HepG2 (cell line): Measurements from ENCODE around the gene TLE1. TPM values are rescaled to one million over a fixed set of nuclear protein-coding genes. Genes with fewer than 3 reads are reported as not detected.

ENCODE experiments used
- ATAC-seq: fragments of 200-7000 bp; cut with Tn5 transposase; 3 replicates; pipeline ENCODE4 v1.9.1; 2020; ENCODE audit warnings: mild to moderate bottlenecking, moderate library complexity
- BruUV-seq: library from RNA; stranded (reverse); fragments of 400-500 nt; replicated peaks from 2 replicates; lab custom pipeline; 2021; lab: Mats Ljungman, UMichigan
- CTCF ChIA-PET: fragments of 300-600 bp; formaldehyde crosslinking; extraction: SDS; loops from one replicate; lab custom pipeline; 2021; ENCODE audit warnings: low total read pairs, inconsistent platforms, low intra/inter-chr PET ratio; lab: Yijun Ruan, JAX
- POLR2A ChIA-PET: fragments of 350-600 bp; sonication (Branson Sonifier 250); formaldehyde crosslinking; loops from one replicate; lab custom pipeline; 2020; ENCODE audit warnings: antibody characterized with exemption, inconsistent platforms; lab: Yijun Ruan, JAX
- DNase-seq: peaks from one replicate; pipeline ENCODE4 v3.0.0-alpha.2; 2015; ENCODE audit warnings: low spot score
- FAIRE-seq: peaks from 3 replicates; lab custom pipeline; 2011; peaks lifted over from hg19 to GRCh38; lab: Jason Lieb, UNC
- H2AFZ ChIP-seq: one replicate; pipeline ENCODE4 v1.6.1; 2011; ENCODE audit warnings: low read length, inconsistent platforms
- H3K27ac ChIP-seq: fragments of 300-600 bp; 3 replicates; pipeline ENCODE4 v1.8.0; 2011; ENCODE audit warnings: mixed run types, mild to moderate bottlenecking, mixed read lengths, low read length, inconsistent platforms; ENCODE audit not compliant: insufficient read depth; ENCODE audit errors: extremely low read length
- H3K27me3 ChIP-seq, 2 experiments: fragments of 200-600 bp in 1 of 2; 2 replicates in 1 of 2; 3 replicates in 1 of 2; pipeline versions ENCODE4 v1.6.0 to v1.8.0; 2011; ENCODE audit warnings: low read length in 2 of 2, mild to moderate bottlenecking in 2 of 2, moderate library complexity in 2 of 2, inconsistent platforms in 1 of 2; ENCODE audit not compliant: insufficient read depth in 2 of 2, control insufficient read depth in 1 of 2
- H3K36me3 ChIP-seq, 2 experiments: fragments of 200-600 bp in 1 of 2; replicated peaks in 1 of 2; 2 replicates in 1 of 2; 3 replicates in 1 of 2; pipeline versions ENCODE4 v1.5.1 to v1.8.0; 2011; ENCODE audit warnings: low read length in 2 of 2, inconsistent platforms in 1 of 2; ENCODE audit not compliant: insufficient read depth in 2 of 2, control insufficient read depth in 1 of 2
- H3K4me1 ChIP-seq: 2 replicates; pipeline ENCODE4 v1.5.1; 2012; ENCODE audit warnings: low read length, inconsistent platforms; ENCODE audit not compliant: insufficient read depth
- H3K4me2 ChIP-seq: 2 replicates; pipeline ENCODE4 v1.6.0; 2011; ENCODE audit warnings: low read depth, low read length, inconsistent platforms
- H3K4me3 ChIP-seq, 3 experiments: fragments of 200-600 bp in 1 of 3; sonication (generic), shearing (Covaris generic) in 1 of 3; replicated peaks in 1 of 3; 2 replicates each; pipeline ENCODE4 v1.5.1; 2011 to 2016; ENCODE audit warnings: low read length in 3 of 3, inconsistent platforms in 2 of 3, low read depth in 2 of 3, mild to moderate bottlenecking in 2 of 3, control low read depth in 1 of 3, mixed read lengths in 1 of 3; ENCODE audit not compliant: insufficient read depth in 1 of 3
- H3K79me2 ChIP-seq: one replicate; pipeline ENCODE4 v1.6.1; 2011; ENCODE audit warnings: low read length, inconsistent platforms; ENCODE audit not compliant: insufficient read depth
- H3K9ac ChIP-seq: 2 replicates; pipeline ENCODE4 v1.6.0; 2011; ENCODE audit warnings: mild to moderate bottlenecking, low read depth, low read length, inconsistent platforms; ENCODE audit not compliant: insufficient read depth
- H3K9me3 ChIP-seq: 2 replicates; pipeline ENCODE4 v1.5.1; 2012; ENCODE audit warnings: mild to moderate bottlenecking, low read length
- H4K20me1 ChIP-seq: 2 replicates; pipeline ENCODE4 v1.6.0; 2011; ENCODE audit warnings: inconsistent platforms, mild to moderate bottlenecking, low read length, moderate library complexity; ENCODE audit not compliant: insufficient read depth
- DPF2 ChIP-seq: sonication (generic); formaldehyde crosslinking; IDR thresholded peaks from 2 replicates; pipeline ENCODE4 v1.4.0; 2020; ENCODE audit warnings: mild to moderate bottlenecking, low read depth, missing genetic modification reagents, borderline replicate concordance
- RORA ChIP-seq: sonication (generic); formaldehyde crosslinking; IDR thresholded peaks from 2 replicates; pipeline ENCODE4 v1.5.0; 2020; ENCODE audit warnings: mild to moderate bottlenecking, missing genetic modification reagents, moderate library complexity
- TRAFD1 ChIP-seq: sonication (generic); formaldehyde crosslinking; IDR thresholded peaks from 2 replicates; pipeline ENCODE4 v1.5.1; 2020; ENCODE audit warnings: missing genetic modification reagents, mild to moderate bottlenecking, borderline replicate concordance
- ZHX1 ChIP-seq: sonication (generic); formaldehyde crosslinking; IDR thresholded peaks from 2 replicates; pipeline ENCODE4 v1.8.1; 2022; ENCODE audit warnings: low read depth, mild to moderate bottlenecking, missing genetic modification reagents
- ZNF326 ChIP-seq: sonication (generic); formaldehyde crosslinking; IDR thresholded peaks from 2 replicates; pipeline ENCODE4 v1.4.0; 2020; ENCODE audit warnings: missing genetic modification reagents, borderline replicate concordance
- WGBS: methylation state at CpG from one replicate; pipeline ENCODE4 v1.1.6; 2017; ENCODE audit warnings: low lambda C conversion rate; 5-methylcytosine and 5-hydroxymethylcytosine counted together
- in situ Hi-C: cut with HindIII; loops from 2 replicates; pipeline ENCODE4 v1.10.0; 2017; ENCODE audit warnings: low pct_unique_long_range_greater_than_20kb; ENCODE audit not compliant: extremely low pct_ligation_motif_present
- intact Hi-C: fragments of 100-400 bp; cut with micrococcal nuclease; formaldehyde crosslinking; loops from one replicate; pipeline ENCODE4 v1.10.0; 2022; ENCODE audit not compliant: unreplicated experiment
- polyA plus RNA-seq, 8 experiments: library from polyadenylated mRNA; depleted of rRNA in 3 of 8; stranded (reverse) in 7 of 8; unstranded in 1 of 8; fragments of >200 nt; fragmentation: Illumina TruSeq in 4 of 8; extraction: Trizol in 4 of 8; gene quantifications; 2 replicates each; pipeline versions ENCODE4 v1.2.1 to v1.2.3, GENCODE V29; 2011 to 2016; ENCODE audit warnings: low read depth in 4 of 8, missing spikeins in 1 of 8, mixed read lengths in 1 of 8; ENCODE audit not compliant: insufficient read depth in 1 of 8
- total RNA-seq, 5 experiments: library from RNA; depleted of rRNA; stranded (reverse); fragments of >200 nt; fragmentation: Illumina TruSeq; extraction: Trizol; gene quantifications; 2 replicates each; pipeline ENCODE4 v1.2.3, GENCODE V29; 2016; ENCODE audit warnings: low read depth in 1 of 5
- TF ChIP-seq, protein P1 (sequence below): sonication (generic); formaldehyde crosslinking; IDR thresholded peaks from 2 replicates; pipeline ENCODE4 v1.5.1; 2020; ENCODE audit warnings: mild to moderate bottlenecking, missing genetic modification reagents, moderate library complexity

Gene TLE1
- total and polyA plus RNA-seq, 2 of the 13 experiments (the other 11 are each of a cell fraction or from before 2014, with no cell fraction given): 35.9 to 109 TPM

GRCh38 chr9:81590688-81591087 is 98.7 kb downstream of the TLE1 start:
- no peak for FAIRE-seq
- ChIA-PET CTCF (no interaction called here), POLR2A (no interaction called here)

More at GRCh38 chr9:81590688-81591087, 98.7 kb downstream of the TLE1 start:
- no peaks in the 10 kb centered on the region for H4K20me1 ChIP-seq
- in situ Hi-C loops: no loop called here
- ATAC-seq: no peak
- peaks cover 2% of the 10 kb centered on the region for H3K79me2 ChIP-seq
- H3K27me3 ChIP-seq: no peaks in the 10 kb centered on the region
- H3K9ac ChIP-seq: no peak overlapping the region
- H3K27ac ChIP-seq: no peak overlapping the region
- intact Hi-C loops: no loop called here
- H2AFZ ChIP-seq: no peak overlapping the region
- no TSS peak for BruUV-seq
- WGBS: 95% methylated on average over 16 of the region's 16 CpGs
- H3K36me3 ChIP-seq: peaks cover 8 to 51% of the 10 kb centered on the region in 2 experiments; a peak in 4 of 5 replicates
- no peak overlapping the region for H3K4me3 ChIP-seq
- no peak for DNase-seq
- TF ChIP-seq RORA (CRISPR knock-in tag) (no peak), ZHX1 (CRISPR knock-in tag) (no peak), ZNF326 (no peak), TRAFD1 (no peak), DPF2 (no peak)
- TF ChIP-seq, protein P1, sequence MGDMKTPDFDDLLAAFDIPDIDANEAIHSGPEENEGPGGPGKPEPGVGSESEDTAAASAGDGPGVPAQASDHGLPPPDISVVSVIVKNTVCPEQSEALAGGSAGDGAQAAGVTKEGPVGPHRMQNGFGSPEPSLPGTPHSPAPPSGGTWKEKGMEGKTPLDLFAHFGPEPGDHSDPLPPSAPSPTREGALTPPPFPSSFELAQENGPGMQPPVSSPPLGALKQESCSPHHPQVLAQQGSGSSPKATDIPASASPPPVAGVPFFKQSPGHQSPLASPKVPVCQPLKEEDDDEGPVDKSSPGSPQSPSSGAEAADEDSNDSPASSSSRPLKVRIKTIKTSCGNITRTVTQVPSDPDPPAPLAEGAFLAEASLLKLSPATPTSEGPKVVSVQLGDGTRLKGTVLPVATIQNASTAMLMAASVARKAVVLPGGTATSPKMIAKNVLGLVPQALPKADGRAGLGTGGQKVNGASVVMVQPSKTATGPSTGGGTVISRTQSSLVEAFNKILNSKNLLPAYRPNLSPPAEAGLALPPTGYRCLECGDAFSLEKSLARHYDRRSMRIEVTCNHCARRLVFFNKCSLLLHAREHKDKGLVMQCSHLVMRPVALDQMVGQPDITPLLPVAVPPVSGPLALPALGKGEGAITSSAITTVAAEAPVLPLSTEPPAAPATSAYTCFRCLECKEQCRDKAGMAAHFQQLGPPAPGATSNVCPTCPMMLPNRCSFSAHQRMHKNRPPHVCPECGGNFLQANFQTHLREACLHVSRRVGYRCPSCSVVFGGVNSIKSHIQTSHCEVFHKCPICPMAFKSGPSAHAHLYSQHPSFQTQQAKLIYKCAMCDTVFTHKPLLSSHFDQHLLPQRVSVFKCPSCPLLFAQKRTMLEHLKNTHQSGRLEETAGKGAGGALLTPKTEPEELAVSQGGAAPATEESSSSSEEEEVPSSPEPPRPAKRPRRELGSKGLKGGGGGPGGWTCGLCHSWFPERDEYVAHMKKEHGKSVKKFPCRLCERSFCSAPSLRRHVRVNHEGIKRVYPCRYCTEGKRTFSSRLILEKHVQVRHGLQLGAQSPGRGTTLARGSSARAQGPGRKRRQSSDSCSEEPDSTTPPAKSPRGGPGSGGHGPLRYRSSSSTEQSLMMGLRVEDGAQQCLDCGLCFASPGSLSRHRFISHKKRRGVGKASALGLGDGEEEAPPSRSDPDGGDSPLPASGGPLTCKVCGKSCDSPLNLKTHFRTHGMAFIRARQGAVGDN: peak; percentile 50
- no peak overlapping the region for H3K4me2 ChIP-seq
- no peaks in the 10 kb centered on the region for H3K9me3 ChIP-seq
- peaks cover 92% of the 10 kb centered on the region for H3K4me1 ChIP-seq
